CD8-positive, alpha-beta memory T cell (primary cell): Measurements from ENCODE around the gene GPRC5D. TPM values are rescaled to one million over a fixed set of nuclear protein-coding genes. Genes with fewer than 3 reads are reported as not detected.

ENCODE experiments used
- CTCF ChIA-PET: fragments of 350-600 bp; sonication (Branson Sonifier 250); formaldehyde crosslinking; loops from one replicate; lab custom pipeline; 2021; ENCODE audit warnings: antibody characterized with exemption; lab: Charles Lee
- POLR2A ChIA-PET: fragments of 350-600 bp; sonication (Branson Sonifier 250); formaldehyde crosslinking; loops from one replicate; lab custom pipeline; 2021; ENCODE audit warnings: antibody characterized with exemption; lab: Charles Lee
- DNase-seq, 5 donors: peaks; one replicate each; pipeline versions ENCODE4 v3.0.0 to v3.0.0-alpha.2; 2020 to 2022; ENCODE audit warnings: mixed read lengths in 1 of 5
- H3K27ac ChIP-seq: one replicate; pipeline ENCODE4 v1.7.0; 2013; ENCODE audit warnings: low read depth, mild to moderate bottlenecking, low read length, moderate library complexity
- H3K27me3 ChIP-seq: 2 replicates; pipeline ENCODE4 v1.7.0; 2013; ENCODE audit warnings: low read length, mild to moderate bottlenecking; ENCODE audit not compliant: insufficient read depth, poor library complexity, severe bottlenecking
- H3K36me3 ChIP-seq: 2 replicates; pipeline ENCODE4 v1.7.0; 2013; ENCODE audit warnings: mild to moderate bottlenecking, low read length, moderate library complexity; ENCODE audit not compliant: insufficient read depth
- H3K4me1 ChIP-seq: 2 replicates; pipeline ENCODE4 v1.7.0; 2013; ENCODE audit warnings: mild to moderate bottlenecking, low read length, moderate library complexity; ENCODE audit not compliant: insufficient read depth
- H3K4me3 ChIP-seq: 2 replicates; pipeline ENCODE4 v1.7.0; 2013; ENCODE audit warnings: mild to moderate bottlenecking, low read length
- H3K9me3 ChIP-seq: 2 replicates; pipeline ENCODE4 v1.7.0; 2013; ENCODE audit warnings: mild to moderate bottlenecking, low read length
- H3K27ac Mint-ChIP-seq, 8 donors: one replicate each; pipeline ENCODE4 v1.8.0; 2020 to 2021; ENCODE audit warnings: mixed read lengths in 8 of 8, mild to moderate bottlenecking in 6 of 8, inconsistent platforms in 3 of 8, moderate library complexity in 3 of 8
- H3K27me3 Mint-ChIP-seq, 2 donors: one replicate each; pipeline ENCODE4 v1.8.0; 2020 to 2021; ENCODE audit warnings: mixed read lengths in 2 of 2, mild to moderate bottlenecking in 1 of 2, moderate library complexity in 1 of 2
- H3K36me3 Mint-ChIP-seq, 3 donors: one replicate each; pipeline ENCODE4 v1.8.0; 2020 to 2021; ENCODE audit warnings: mixed read lengths in 3 of 3, inconsistent platforms in 1 of 3, mild to moderate bottlenecking in 1 of 3
- H3K4me1 Mint-ChIP-seq, 3 donors: one replicate each; pipeline ENCODE4 v1.8.0; 2020 to 2021; ENCODE audit warnings: mixed read lengths in 3 of 3, inconsistent platforms in 1 of 3, mild to moderate bottlenecking in 1 of 3
- H3K4me3 Mint-ChIP-seq, 7 donors: one replicate each; pipeline ENCODE4 v1.8.0; 2020 to 2021; ENCODE audit warnings: mixed read lengths in 7 of 7, mild to moderate bottlenecking in 6 of 7, moderate library complexity in 4 of 7, inconsistent platforms in 2 of 7
- H3K9me3 Mint-ChIP-seq, 5 donors: one replicate each; pipeline ENCODE4 v1.8.0; 2020 to 2022; ENCODE audit warnings: mixed read lengths in 5 of 5, mild to moderate bottlenecking in 3 of 5, moderate library complexity in 2 of 5, inconsistent platforms in 1 of 5
- polyA plus RNA-seq: library from polyadenylated mRNA; unstranded; fragments of 300-500 nt; fragmentation: Illumina TruSeq; gene quantifications from one replicate; pipeline ENCODE4 v1.2.3, GENCODE V29; 2021
- total RNA-seq, 2 experiments: library from RNA; stranded (reverse); gene quantifications; one replicate each; pipeline ENCODE4 v1.2.3, GENCODE V29; 2021

The GPRC5D gene
- total and polyA plus RNA-seq, 3 experiments from 2014 or later: 0.35 TPM; not detected in 2

DNA sequence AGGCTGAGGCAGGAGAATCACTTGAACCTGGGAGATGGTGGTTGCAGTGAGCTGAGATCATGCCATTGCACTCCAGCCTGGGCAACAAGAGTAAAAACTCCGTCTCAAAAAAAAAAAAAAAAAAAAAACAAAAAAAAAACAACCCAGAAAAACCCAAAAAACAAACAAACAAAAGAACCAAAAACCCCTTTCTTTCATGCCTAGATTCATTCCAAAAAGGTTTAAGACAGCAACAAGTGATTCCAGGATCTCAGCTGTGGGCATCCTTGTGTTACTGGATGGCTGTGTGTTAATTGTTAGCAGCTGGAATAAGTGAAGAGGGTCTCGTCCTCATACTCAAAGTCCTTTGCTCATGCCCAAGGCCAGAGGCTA is 51.2 kb downstream of the GPRC5D start:
- Histone ChIP-seq H3K27ac (no peak overlapping the region), H3K36me3 (no peaks in the 10 kb centered on the region), H3K4me3 (no peak overlapping the region), H3K9me3 (no peaks in the 10 kb centered on the region), H3K4me1 (no peaks in the 10 kb centered on the region), H3K27me3 (no peaks in the 10 kb centered on the region)
- no peak overlapping the region for H3K4me3 Mint-ChIP-seq
- no peaks in the 10 kb centered on the region for H3K36me3 Mint-ChIP-seq
- H3K27ac Mint-ChIP-seq: no peak overlapping the region
- CTCF ChIA-PET: no interaction called here
- no peak for DNase-seq
- H3K9me3 Mint-ChIP-seq: no peaks in the 10 kb centered on the region
- POLR2A ChIA-PET: no interaction called here
- no peaks in the 10 kb centered on the region for H3K4me1 Mint-ChIP-seq
- H3K27me3 Mint-ChIP-seq: peaks cover 4 to 40% of the 10 kb centered on the region in 2 donors

GRCh38 chr12:12899530-12900380 is 52.2 kb downstream of the GPRC5D start:
- CTCF ChIA-PET: no interaction called here
- POLR2A ChIA-PET: interaction anchor here (0.6 kb wide), 1 partner anchor 53 kb away, joined by 6 read pairs; no protein-coding TSS in a partner anchor

GRCh38 chr12:12898911-12899511 is 53.0 kb downstream of the GPRC5D start:
- Mint-ChIP-seq H3K36me3 (no peaks in the 10 kb centered on the region), H3K4me1 (no peaks in the 10 kb centered on the region), H3K27me3 (peaks cover 5 to 40% of the 10 kb centered on the region in 2 donors), H3K27ac (peak overlapping the region in 1 of 8 donors; percentile 66), H3K9me3 (no peaks in the 10 kb centered on the region), H3K4me3 (no peak overlapping the region)
- no peak overlapping the region for H3K27ac ChIP-seq
- H3K9me3 ChIP-seq: no peaks in the 10 kb centered on the region
- no peak overlapping the region for H3K4me3 ChIP-seq
- H3K36me3 ChIP-seq: no peaks in the 10 kb centered on the region
- H3K4me1 ChIP-seq: no peaks in the 10 kb centered on the region
- POLR2A ChIA-PET: no interaction called here
- no peaks in the 10 kb centered on the region for H3K27me3 ChIP-seq
- CTCF ChIA-PET: no interaction called here
- DNase-seq: no peak

More at GRCh38 chr12:12899530-12900380, 52.2 kb downstream of the GPRC5D start:
- Mint-ChIP-seq H3K36me3 (no peaks in the 10 kb centered on the region), H3K4me3 (no peak overlapping the region), H3K27me3 (peaks cover 5 to 38% of the 10 kb centered on the region in 2 donors), H3K27ac (no peak overlapping the region), H3K4me1 (no peaks in the 10 kb centered on the region), H3K9me3 (no peaks in the 10 kb centered on the region)
- Histone ChIP-seq H3K9me3 (no peaks in the 10 kb centered on the region), H3K4me3 (no peak overlapping the region), H3K36me3 (no peaks in the 10 kb centered on the region), H3K27me3 (no peaks in the 10 kb centered on the region), H3K4me1 (no peaks in the 10 kb centered on the region), H3K27ac (no peak overlapping the region)
- no peak for DNase-seq

- Histone ChIP-seq H3K27ac (no peak overlapping the region), H3K4me1 (no peaks in the 10 kb centered on the region), H3K36me3 (no peaks in the 10 kb centered on the region), H3K27me3 (no peaks in the 10 kb centered on the region), H3K9me3 (no peaks in the 10 kb centered on the region), H3K4me3 (no peak overlapping the region)
- no peaks in the 10 kb centered on the region for H3K36me3 Mint-ChIP-seq
- H3K27me3 Mint-ChIP-seq: peaks cover 7 to 45% of the 10 kb centered on the region in 2 donors
- CTCF ChIA-PET: no interaction called here
- no peaks in the 10 kb centered on the region for H3K4me1 Mint-ChIP-seq
- no peak for DNase-seq
- no peaks in the 10 kb centered on the region for H3K9me3 Mint-ChIP-seq
- H3K27ac Mint-ChIP-seq: peak overlapping the region in 1 of 8 donors; percentile 63
- no peak overlapping the region for H3K4me3 Mint-ChIP-seq
- POLR2A ChIA-PET: interaction anchor here (0.7 kb wide), 1 partner anchor 430 kb away, joined by 4 read pairs; no protein-coding TSS in a partner anchor
Observed at GRCh38 chr12:12898136-12898717, 53.7 kb downstream of the GPRC5D start.

DNA sequence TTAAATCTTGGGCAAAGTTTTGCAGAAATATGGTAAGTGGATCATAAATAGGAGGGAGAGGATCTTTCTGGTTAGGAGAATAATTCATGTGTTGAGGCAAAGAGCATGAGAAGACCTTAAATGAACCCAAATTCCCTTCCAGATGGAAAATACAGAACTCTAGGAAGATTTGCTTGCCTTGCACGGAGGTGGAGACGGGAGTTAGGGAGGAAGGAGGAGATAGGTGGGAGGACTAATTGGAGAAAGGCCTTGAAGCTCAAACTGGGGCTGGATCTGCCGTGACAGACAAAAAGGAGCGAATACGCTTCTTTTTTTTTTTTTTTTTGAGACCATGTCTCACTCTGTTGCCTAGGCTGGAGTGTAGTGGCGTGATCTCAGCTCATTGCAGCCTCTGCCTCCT is 54.7 kb downstream of the GPRC5D start:
- H3K4me1 Mint-ChIP-seq: no peaks in the 10 kb centered on the region
- Histone ChIP-seq H3K4me3 (no peak overlapping the region), H3K4me1 (no peaks in the 10 kb centered on the region), H3K36me3 (no peaks in the 10 kb centered on the region), H3K27me3 (peaks cover 4% of the 10 kb centered on the region), H3K27ac (no peak overlapping the region), H3K9me3 (no peaks in the 10 kb centered on the region)
- H3K9me3 Mint-ChIP-seq: no peaks in the 10 kb centered on the region
- ChIA-PET POLR2A (interaction anchor here (0.7 kb wide), 1 partner anchor 429 kb away, joined by 4 read pairs; no protein-coding TSS in a partner anchor), CTCF (no interaction called here)
- H3K27ac Mint-ChIP-seq: no peak overlapping the region
- H3K4me3 Mint-ChIP-seq: no peak overlapping the region
- no peak for DNase-seq
- peaks cover 8 to 54% of the 10 kb centered on the region in 2 donors for H3K27me3 Mint-ChIP-seq
- H3K36me3 Mint-ChIP-seq: no peaks in the 10 kb centered on the region

- ChIA-PET CTCF (interaction anchor here (1.1 kb wide), 1 partner anchor 20 kb away, joined by 3 read pairs; no protein-coding TSS in a partner anchor), POLR2A (no interaction called here)
- Mint-ChIP-seq H3K36me3 (no peaks in the 10 kb centered on the region), H3K4me1 (peaks cover 0 to 8% (median 4%) of the 10 kb centered on the region in 3 donors), H3K4me3 (no peak overlapping the region), H3K9me3 (no peaks in the 10 kb centered on the region), H3K27ac (no peak overlapping the region), H3K27me3 (peaks cover 14 to 55% of the 10 kb centered on the region in 2 donors)
- H3K27ac ChIP-seq: no peak overlapping the region
- H3K4me3 ChIP-seq: no peak overlapping the region
- DNase-seq: no peak
- H3K4me1 ChIP-seq: no peaks in the 10 kb centered on the region
- H3K9me3 ChIP-seq: no peaks in the 10 kb centered on the region
- H3K27me3 ChIP-seq: peaks cover 4% of the 10 kb centered on the region
- no peaks in the 10 kb centered on the region for H3K36me3 ChIP-seq
Observed at GRCh38 chr12:12896260-12896659, 55.7 kb downstream of the GPRC5D start.

DNA sequence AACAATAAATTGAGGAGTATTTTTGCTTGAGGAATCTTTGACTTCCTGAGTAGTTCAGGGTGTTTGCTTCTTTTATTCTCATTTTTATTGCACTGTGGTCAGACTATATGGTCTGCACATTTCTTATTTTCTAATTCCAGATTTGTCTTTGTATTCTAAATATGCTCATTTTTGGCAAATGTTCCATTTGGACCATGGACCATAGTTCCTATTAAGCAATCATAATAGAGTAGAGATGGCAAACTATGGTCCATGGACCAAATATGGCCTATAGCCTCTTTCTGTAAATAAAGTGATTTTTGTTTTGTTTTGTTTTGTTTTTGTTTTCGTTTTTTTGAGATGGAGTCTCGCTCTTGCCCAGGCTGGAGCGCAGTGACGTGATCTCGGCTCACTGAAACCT is 58.5 kb downstream of the GPRC5D start:
- Mint-ChIP-seq H3K36me3 (no peaks in the 10 kb centered on the region), H3K9me3 (no peaks in the 10 kb centered on the region), H3K27ac (no peak overlapping the region), H3K4me1 (peaks cover 8 to 20% (median 10%) of the 10 kb centered on the region in 3 donors), H3K27me3 (peaks cover 29 to 69% of the 10 kb centered on the region in 2 donors), H3K4me3 (no peak overlapping the region)
- Histone ChIP-seq H3K9me3 (no peaks in the 10 kb centered on the region), H3K4me1 (no peaks in the 10 kb centered on the region), H3K27ac (no peak overlapping the region), H3K4me3 (no peak overlapping the region), H3K36me3 (no peaks in the 10 kb centered on the region), H3K27me3 (peaks cover 4% of the 10 kb centered on the region)
- DNase-seq: no peak
- CTCF ChIA-PET: no interaction called here
- POLR2A ChIA-PET: no interaction called here

DNA sequence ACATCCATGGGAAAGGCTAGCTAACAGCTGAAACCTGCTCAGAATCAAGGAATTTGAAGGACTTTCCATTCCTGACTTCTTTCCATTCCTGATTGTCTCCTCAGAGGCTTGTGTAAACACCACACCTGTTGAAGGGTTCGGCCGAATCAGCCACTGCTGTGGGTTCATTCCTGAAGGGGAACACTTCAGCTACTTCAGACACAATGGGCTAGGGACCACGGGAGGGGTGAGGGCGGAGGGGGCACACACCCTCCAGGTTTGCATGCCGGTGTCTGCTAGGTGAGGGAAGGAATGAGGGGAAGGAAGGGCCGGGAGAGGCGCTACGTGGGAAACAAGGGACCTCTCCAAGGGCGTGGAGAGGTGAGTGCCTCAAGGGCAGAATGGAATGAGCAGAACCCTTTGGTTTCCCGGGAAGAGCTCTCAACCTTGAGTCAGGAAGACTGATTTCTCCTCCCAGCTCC is 59.3 kb downstream of the GPRC5D start:
- POLR2A ChIA-PET: no interaction called here

More for the DNA sequence above, 59.3 kb downstream of the GPRC5D start:
- no peak overlapping the region for H3K27ac ChIP-seq
- H3K27me3 Mint-ChIP-seq: peaks cover 31 to 73% of the 10 kb centered on the region in 2 donors
- H3K4me3 ChIP-seq: no peak overlapping the region
- peak overlapping the region in 1 of 8 donors; percentile 12 for H3K27ac Mint-ChIP-seq
- no peak for DNase-seq
- peaks cover 8 to 20% (median 10%) of the 10 kb centered on the region in 3 donors for H3K4me1 Mint-ChIP-seq
- no peaks in the 10 kb centered on the region for H3K9me3 ChIP-seq
- no peaks in the 10 kb centered on the region for H3K36me3 Mint-ChIP-seq
- H3K4me1 ChIP-seq: no peaks in the 10 kb centered on the region
- H3K36me3 ChIP-seq: no peaks in the 10 kb centered on the region
- CTCF ChIA-PET: no interaction called here
- no peak overlapping the region for H3K4me3 Mint-ChIP-seq
- H3K27me3 ChIP-seq: peaks cover 4% of the 10 kb centered on the region
- H3K9me3 Mint-ChIP-seq: no peaks in the 10 kb centered on the region
